ENCODE data around the gene EML5.

- no peak for TF ChIP-seq CTCF (IDR thresholded peaks at IDR 0.05; ENCODE audit: poor library complexity)
- no peak for TF ChIP-seq EZH2phosphoT487 (IDR thresholded peaks at IDR 0.05; ENCODE audit: low read depth, severe bottlenecking, unreplicated experiment)
Measured at GRCh38 chr14:88804035-88804434, 11.3 kb upstream of the EML5 start.
